C4-2B (cell line): ENCODE data around the gene EBF3.

Experiments
- CTCF ChIP-seq: fragments of 450-650 bp; conservative IDR thresholded peaks from 2 replicates; pipeline ENCODE4 v1.5.1; 2017; ENCODE audit warnings: mild to moderate bottlenecking
- ZFX ChIP-seq: fragments of 450-650 bp; IDR thresholded peaks from 2 replicates; pipeline ENCODE4 v1.6.1; 2017

- TF ChIP-seq CTCF (no peak), ZFX (no peak)
These were observed 18.8 kb upstream of the EBF3 start for GRCh38 chr10:129982825-129983224.
